ENCODE data around the gene OR7E24. TPM values are rescaled to one million over a fixed set of nuclear protein-coding genes. Genes with fewer than 3 reads are reported as not detected.
"Not testable (repeated sequence)": the region's sequence is repeated elsewhere in the genome, so short reads cannot be mapped to it uniquely, and the experiment has no call there.

Gene OR7E24
- total RNA-seq (not detected), polyA plus RNA-seq (not detected)
- long read RNA-seq, donor 1: 0 reads
- long read RNA-seq, donor 2: 0 reads
- long read RNA-seq, donor 3: 0 reads

DNA sequence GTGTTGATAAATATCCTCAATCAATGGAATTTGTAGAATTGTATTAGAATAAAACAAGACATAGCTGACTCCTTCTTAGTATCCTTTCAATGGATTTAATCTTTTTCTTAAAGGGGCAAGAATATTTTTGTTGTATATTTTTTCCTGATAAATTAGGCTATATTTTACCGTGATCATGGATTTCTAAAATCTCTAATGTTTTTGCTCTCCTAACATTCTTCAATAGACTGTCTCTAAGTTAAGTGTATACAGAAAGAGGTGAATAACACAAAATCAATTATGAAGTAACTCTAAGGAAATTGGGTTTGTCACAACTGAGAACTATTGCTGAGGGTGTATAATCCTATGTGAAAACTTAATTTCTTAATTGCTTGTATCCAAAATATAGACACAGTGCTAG, at the start of gene OR7E24:
OR7E24 (plus strand) TSS at position 301 of the 400 bp plus-strand sequence. CDS start 114 bp downstream, outside the sequence.
- no peaks in the 10 kb centered on the region for H3K36me3 ChIP-seq
- peaks cover 0 to 4% (median 0%) of the 10 kb centered on the region in 9 donors for H3K27me3 ChIP-seq
- intact Hi-C loops (cut with DNase I): no loop called here
- WGBS, 4 donors: 69 to 79% (median 76%) methylated on average over 1 of the region's 1 CpG
- peaks cover 0 to 6% (median 0%) of the 10 kb centered on the region in 12 donors for H3K9me3 ChIP-seq
- TF ChIP-seq POLR2A (IDR thresholded peaks at IDR 0.05): no peak
- TF ChIP-seq, protein P1, sequence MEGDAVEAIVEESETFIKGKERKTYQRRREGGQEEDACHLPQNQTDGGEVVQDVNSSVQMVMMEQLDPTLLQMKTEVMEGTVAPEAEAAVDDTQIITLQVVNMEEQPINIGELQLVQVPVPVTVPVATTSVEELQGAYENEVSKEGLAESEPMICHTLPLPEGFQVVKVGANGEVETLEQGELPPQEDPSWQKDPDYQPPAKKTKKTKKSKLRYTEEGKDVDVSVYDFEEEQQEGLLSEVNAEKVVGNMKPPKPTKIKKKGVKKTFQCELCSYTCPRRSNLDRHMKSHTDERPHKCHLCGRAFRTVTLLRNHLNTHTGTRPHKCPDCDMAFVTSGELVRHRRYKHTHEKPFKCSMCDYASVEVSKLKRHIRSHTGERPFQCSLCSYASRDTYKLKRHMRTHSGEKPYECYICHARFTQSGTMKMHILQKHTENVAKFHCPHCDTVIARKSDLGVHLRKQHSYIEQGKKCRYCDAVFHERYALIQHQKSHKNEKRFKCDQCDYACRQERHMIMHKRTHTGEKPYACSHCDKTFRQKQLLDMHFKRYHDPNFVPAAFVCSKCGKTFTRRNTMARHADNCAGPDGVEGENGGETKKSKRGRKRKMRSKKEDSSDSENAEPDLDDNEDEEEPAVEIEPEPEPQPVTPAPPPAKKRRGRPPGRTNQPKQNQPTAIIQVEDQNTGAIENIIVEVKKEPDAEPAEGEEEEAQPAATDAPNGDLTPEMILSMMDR (IDR thresholded peaks at IDR 0.05): no peak
- H3K4me1 ChIP-seq: no peaks in the 10 kb centered on the region
- H3K4me3 ChIP-seq: no peak within 1 kb of the TSS
- no peak for ATAC-seq
- H3K27ac ChIP-seq: no peak within 1 kb of the TSS
- no peak for DNase-seq

DNA sequence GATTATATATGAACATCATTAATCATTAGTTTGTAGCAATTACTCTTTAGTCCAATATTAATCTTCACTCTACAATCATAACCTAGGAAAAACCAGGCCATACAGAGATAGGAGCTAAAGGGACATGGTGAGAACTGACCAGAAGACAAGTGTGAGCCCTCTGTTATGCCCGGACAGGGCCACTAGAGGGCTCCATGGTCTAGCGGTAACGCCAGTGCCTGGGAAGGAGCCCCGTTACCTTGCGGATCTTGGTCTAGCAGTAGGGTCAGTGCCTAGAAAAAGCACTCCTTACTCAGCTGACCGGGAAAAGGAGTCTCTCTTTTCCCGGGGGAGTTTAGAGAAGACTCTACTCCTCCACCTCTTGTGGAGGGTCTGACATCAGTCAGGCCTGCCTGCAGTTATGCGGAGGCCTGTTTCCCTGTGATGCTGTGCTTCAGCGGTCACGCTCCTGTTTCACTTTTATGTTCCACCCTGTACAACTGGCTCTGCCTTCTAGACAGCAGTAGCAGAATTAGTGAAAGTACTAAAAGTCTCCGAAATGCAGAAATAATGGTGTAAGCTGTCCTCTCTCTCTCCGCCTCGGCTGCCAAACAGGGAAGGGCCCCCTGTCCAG, 45.1 kb upstream of the OR7E24 start:
- no peak for TF ChIP-seq POLR2A (IDR thresholded peaks at IDR 0.05)
- TF ChIP-seq, protein P1 (IDR thresholded peaks at IDR 0.05): peak; percentile 82 to 99 (median 88)
- intact Hi-C loops (cut with DNase I): loop anchor here in 8 of 10 donors (2.0 to 10.0 kb wide), 6 partner anchors 69 to 592 kb away; partner anchors contain the start of gene ZNF266 (in 2 of the 8)
- whole genome bisulfite sequencing, 4 donors: 29 to 36% (median 31%) methylated on average over 13 of the region's 13 CpGs
- H3K27me3 ChIP-seq: peaks cover 0 to 20% (median 0%) of the 10 kb centered on the region in 9 donors
- H3K9me3 ChIP-seq: no peaks in the 10 kb centered on the region
- no peak overlapping the region for H3K27ac ChIP-seq
- peak overlapping the region in 10 of 12 donors; percentile 20 to 44 (median 40) for H3K4me3 ChIP-seq
- ATAC-seq (peak; percentile 69 to 77 (median 75)), DNase-seq (peak; percentile 58 to 82 (median 63))
- peaks cover 0 to 5% (median 0%) of the 10 kb centered on the region in 12 donors for H3K4me1 ChIP-seq
- no peaks in the 10 kb centered on the region for H3K36me3 ChIP-seq

DNA sequence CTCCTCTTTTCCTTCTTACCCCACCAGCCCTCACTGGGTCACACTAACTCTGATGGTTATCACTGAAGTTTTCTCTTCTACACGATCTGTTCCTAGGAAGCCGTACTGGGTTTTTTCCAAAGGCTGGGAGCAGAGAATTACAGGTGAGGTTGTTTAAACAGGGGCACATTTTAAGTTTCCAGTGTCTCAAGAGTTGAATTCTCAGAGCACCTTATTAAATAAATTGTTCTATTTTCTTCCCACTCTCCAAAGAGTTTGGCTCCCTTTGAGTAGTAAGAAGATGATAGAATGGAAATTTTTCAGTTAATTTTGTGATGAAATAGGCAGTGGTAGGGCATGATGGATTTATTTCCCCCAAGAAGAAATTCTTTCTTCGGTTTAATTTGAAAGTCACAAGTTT, 31.2 kb upstream of the OR7E24 start, which contains the start of gene OR7D4:
OR7D4 (minus strand) TSS at position 101 of the 400 bp plus-strand sequence. CDS start 4,752 bp downstream, outside the sequence.
- Histone ChIP-seq H3K36me3 (no peaks in the 10 kb centered on the region), H3K27ac (no peak within 1 kb of the TSS), H3K9me3 (peaks cover 0 to 22% (median 1%) of the 10 kb centered on the region in 12 donors), H3K4me1 (no peaks in the 10 kb centered on the region), H3K4me3 (no peak within 1 kb of the TSS), H3K27me3 (peaks cover 0 to under 1% (median 0%) of the 10 kb centered on the region in 9 donors)
- ATAC-seq (no peak), DNase-seq (no peak)
- 65 to 73% (median 70%) methylated on average over 3 of the region's 3 CpGs for WGBS, 4 donors
- intact Hi-C loops (cut with DNase I): no loop called here
- TF ChIP-seq, protein P1 (IDR thresholded peaks at IDR 0.05): no peak
- no peak for TF ChIP-seq POLR2A (IDR thresholded peaks at IDR 0.05)

- Histone ChIP-seq H3K4me1 (no peaks in the 10 kb centered on the region), H3K4me3 (no peak overlapping the region), H3K9me3 (peaks cover 0 to 10% (median 0%) of the 10 kb centered on the region in 12 donors), H3K36me3 (no peaks in the 10 kb centered on the region), H3K27me3 (peaks cover 0 to 4% (median 0%) of the 10 kb centered on the region in 9 donors), H3K27ac (no peak overlapping the region)
- ATAC-seq: no peak
- DNase-seq: no peak
- intact Hi-C loops (cut with DNase I): no loop called here
- no peak for TF ChIP-seq POLR2A (IDR thresholded peaks at IDR 0.05)
- TF ChIP-seq, protein P1 (IDR thresholded peaks at IDR 0.05): no peak
- 69 to 75% (median 73%) methylated on average over 5 of the region's 5 CpGs for WGBS, 4 donors
Observed at GRCh38 chr19:9251236-9251635, 506 bp downstream of the OR7E24 start.

GRCh38 chr19:9283485-9283884, 32.8 kb downstream of the OR7E24 start:
- ATAC-seq; H3K4me1 ChIP-seq; H3K27me3 ChIP-seq; H3K36me3 ChIP-seq; DNase-seq; intact Hi-C loops (cut with DNase I); H3K27ac ChIP-seq: not testable (repeated sequence)
- WGBS, 4 donors: 4 to 14% (median 9%) methylated on average over 8 to 38 of the region's 38 CpGs
- Histone ChIP-seq H3K9me3 (peaks cover 0 to 45% (median 12%) of the 10 kb centered on the region in 12 donors), H3K4me3 (peak overlapping the region in 10 of 12 donors; percentile 3 to 46 (median 29))

Measured in heart left ventricle (tissue), 16 donors.